GM23248 (cell line): ENCODE results near the gene DENND1A. TPM values are rescaled to one million over a fixed set of nuclear protein-coding genes. Genes with fewer than 3 reads are reported as not detected.

Experiments used
- DNase-seq: peaks from one replicate; pipeline ENCODE4 v3.0.0-alpha.2; 2015
- H2AFZ ChIP-seq: fragments of 200-600 bp; sonication (generic); 2 replicates; pipeline ENCODE4 v1.6.1; 2016; ENCODE audit warnings: antibody characterized with exemption
- H3F3A ChIP-seq: fragments of 200-600 bp; sonication (generic); 2 replicates; pipeline ENCODE4 v1.6.1; 2016; ENCODE audit warnings: mild to moderate bottlenecking, antibody characterized with exemption, mixed run types; ENCODE audit not compliant: insufficient read depth
- H3K27ac ChIP-seq: fragments of 200-600 bp; sonication (generic); 2 replicates; pipeline ENCODE4 v1.5.1; 2016; ENCODE audit warnings: mild to moderate bottlenecking
- H3K27me3 ChIP-seq: fragments of 200-600 bp; sonication (generic); replicated peaks from 2 replicates; pipeline ENCODE4 v1.6.1; 2016; ENCODE audit warnings: mild to moderate bottlenecking; ENCODE audit not compliant: insufficient read depth
- H3K36me3 ChIP-seq: fragments of 200-600 bp; sonication (generic); 2 replicates; pipeline ENCODE4 v1.6.1; 2016; ENCODE audit warnings: low read depth, mild to moderate bottlenecking
- H3K4me1 ChIP-seq: fragments of 200-600 bp; sonication (generic); 2 replicates; pipeline ENCODE4 v1.6.1; 2016; ENCODE audit warnings: mild to moderate bottlenecking; ENCODE audit not compliant: insufficient read depth
- H3K4me2 ChIP-seq: fragments of 200-600 bp; sonication (generic); one replicate; pipeline ENCODE4 v1.6.1; 2016; ENCODE audit warnings: mild to moderate bottlenecking; ENCODE audit not compliant: unreplicated experiment
- H3K4me3 ChIP-seq: fragments of 200-600 bp; sonication (generic); 2 replicates; pipeline ENCODE4 v1.5.1; 2016; ENCODE audit warnings: mild to moderate bottlenecking
- H3K79me2 ChIP-seq: fragments of 200-600 bp; sonication (generic); 2 replicates; pipeline ENCODE4 v1.6.1; 2016; ENCODE audit warnings: mild to moderate bottlenecking; ENCODE audit not compliant: insufficient read depth
- H3K9ac ChIP-seq: fragments of 200-600 bp; sonication (generic); 2 replicates; pipeline ENCODE4 v1.6.1; 2016; ENCODE audit warnings: mild to moderate bottlenecking
- H3K9me2 ChIP-seq: fragments of 200-600 bp; sonication (generic); 2 replicates; pipeline ENCODE4 v1.6.1; 2016; ENCODE audit warnings: mixed run types, mild to moderate bottlenecking, moderate library complexity; ENCODE audit not compliant: insufficient read depth
- H3K9me3 ChIP-seq: fragments of 200-600 bp; sonication (generic); one replicate; pipeline ENCODE4 v1.6.1; 2017; ENCODE audit warnings: low read depth
- H4K20me1 ChIP-seq: fragments of 200-600 bp; sonication (generic); 2 replicates; pipeline ENCODE4 v1.6.0; 2016; ENCODE audit not compliant: insufficient read depth
- EZH2 ChIP-seq: fragments of 200-600 bp; sonication (generic); IDR thresholded peaks from 2 replicates; pipeline ENCODE4 v1.6.1; 2018; ENCODE audit warnings: antibody characterized with exemption, mild to moderate bottlenecking; ENCODE audit not compliant: insufficient read depth, poor library complexity, severe bottlenecking
- EZH2phosphoT487 ChIP-seq: fragments of 200-600 bp; sonication (generic); IDR thresholded peaks from 2 replicates; pipeline ENCODE4 v1.6.1; 2018; ENCODE audit warnings: antibody characterized with exemption, moderate library complexity, mild to moderate bottlenecking, low read depth; ENCODE audit not compliant: insufficient read depth
- WGBS, 2 experiments: methylation state at CpG; one replicate each; pipeline ENCODE4 v1.1.6; 2015 to 2017; ENCODE audit warnings: low lambda C conversion rate in 2 of 2, low coverage in 1 of 2; ENCODE audit errors: missing lambda C conversion rate in 2 of 2; 5-methylcytosine and 5-hydroxymethylcytosine counted together
- in situ Hi-C: fragments of 300-500 bp; cut with MboI; formaldehyde crosslinking; loops from 2 replicates; pipeline ENCODE4 v1.15.0; 2020
- polyA plus RNA-seq: library from polyadenylated mRNA; unstranded; fragments of >200 nt; fragmentation: Nextera tagmentation; extraction: Ambion mirVana; gene quantifications from 2 replicates; pipeline ENCODE4 v1.2.1, GENCODE V29; 2016
- total RNA-seq: library from RNA; depleted of rRNA; stranded (reverse); fragments of >200 nt; shearing (Covaris generic); gene quantifications from 2 replicates; pipeline ENCODE4 v1.2.3, GENCODE V29; 2014

Gene DENND1A
- total and polyA plus RNA-seq, 2 experiments from 2014 or later, result 13.2 to 16.4 TPM

DNA sequence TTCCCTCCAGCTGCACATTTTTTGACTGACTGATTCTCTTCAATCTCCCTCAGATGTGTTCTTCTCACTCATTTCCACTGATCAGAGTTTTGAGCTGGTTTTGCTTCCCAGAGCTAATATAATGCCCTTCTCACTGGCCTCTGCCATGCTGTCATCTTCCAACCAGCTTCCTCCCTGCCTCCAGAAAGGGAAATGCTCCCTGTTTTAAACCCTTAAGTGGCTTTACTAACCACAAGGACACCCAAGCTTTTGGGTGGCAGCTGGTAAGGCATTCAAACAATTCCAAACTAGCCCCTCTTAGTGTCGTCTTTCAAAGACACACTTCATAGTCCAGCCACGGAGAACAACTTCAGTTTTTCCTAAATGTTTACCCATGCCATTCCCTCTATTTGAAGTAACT is 401.4 kb downstream of the DENND1A start:
- 76 to 91% methylated on average over 2 of the region's 2 CpGs for WGBS, 2 experiments
- TF ChIP-seq EZH2phosphoT487 (no peak), EZH2 (no peak)
- Histone ChIP-seq H4K20me1 (no peaks in the 10 kb centered on the region), H3K4me1 (no peaks in the 10 kb centered on the region), H3K4me3 (no peak overlapping the region), H3K27ac (no peak overlapping the region), H3K9ac (no peak overlapping the region), H3K4me2 (no peak overlapping the region), H3K36me3 (peaks cover 7% of the 10 kb centered on the region; the same call in 1 of the 2 replicates), H3K9me3 (no peaks in the 10 kb centered on the region), H3K27me3 (no peaks in the 10 kb centered on the region), H3F3A (no peaks in the 10 kb centered on the region), H3K79me2 (no peaks in the 10 kb centered on the region), H2AFZ (no peak overlapping the region), H3K9me2 (no peaks in the 10 kb centered on the region)
- in situ Hi-C loops, result no loop called here
- DNase-seq, result no peak

DNA sequence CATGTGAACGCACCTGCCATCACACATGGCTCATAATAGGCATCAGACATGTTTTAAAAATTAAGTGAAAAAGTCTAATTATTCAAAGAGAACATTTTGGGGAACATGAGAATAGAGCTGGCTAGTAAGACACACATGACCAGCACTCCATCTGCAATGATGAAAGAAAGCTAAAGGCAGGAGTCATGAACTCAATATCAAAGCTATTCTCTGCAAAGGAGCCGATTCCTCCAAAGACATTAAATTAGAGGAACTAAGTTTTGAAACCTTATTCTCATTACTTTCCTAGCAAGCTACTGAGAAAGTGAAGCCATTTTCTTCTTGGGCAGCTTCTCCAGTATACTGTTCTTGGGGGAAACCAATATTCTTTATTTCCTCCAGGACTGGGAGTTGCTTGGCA is 401.9 kb downstream of the DENND1A start:
- H4K20me1 ChIP-seq, result no peaks in the 10 kb centered on the region
- TF ChIP-seq EZH2 (no peak), EZH2phosphoT487 (no peak)
- WGBS, 2 experiments, result 93 to 96% methylated on average over 2 of the region's 2 CpGs
- no peak overlapping the region for H2AFZ ChIP-seq
- in situ Hi-C loops, result no loop called here
- H3K9ac ChIP-seq, result no peak overlapping the region
- no peaks in the 10 kb centered on the region for H3K79me2 ChIP-seq
- H3K9me3 ChIP-seq, result no peaks in the 10 kb centered on the region
- H3K27ac ChIP-seq, result no peak overlapping the region
- DNase-seq, result no peak
- H3K27me3 ChIP-seq, result no peaks in the 10 kb centered on the region
- H3K4me3 ChIP-seq, result no peak overlapping the region
- no peaks in the 10 kb centered on the region for H3K9me2 ChIP-seq
- H3F3A ChIP-seq, result no peaks in the 10 kb centered on the region
- H3K4me1 ChIP-seq, result no peaks in the 10 kb centered on the region
- H3K36me3 ChIP-seq, result peaks cover 7% of the 10 kb centered on the region; the same call in 1 of the 2 replicates
- H3K4me2 ChIP-seq, result no peak overlapping the region

DNA sequence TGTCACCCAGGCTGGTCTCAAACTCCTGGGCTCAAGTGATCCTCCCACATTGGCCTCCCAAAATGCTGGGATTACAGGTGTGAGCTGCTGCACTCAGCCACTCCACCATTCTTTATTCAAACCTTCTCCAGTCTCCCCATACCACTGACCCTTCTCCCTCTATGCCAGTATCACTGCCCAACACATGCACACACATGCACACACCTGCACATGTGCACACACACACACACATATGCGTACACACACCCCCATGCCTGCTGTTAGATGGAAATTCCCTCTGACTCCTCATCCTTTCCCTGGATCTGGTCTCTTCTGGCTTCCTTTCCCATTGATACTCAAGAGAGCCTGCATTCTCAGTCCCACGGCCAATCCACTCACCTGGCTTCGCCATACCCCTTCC is 404.0 kb downstream of the DENND1A start:
- no peak for DNase-seq
- Histone ChIP-seq H3K9me3 (no peaks in the 10 kb centered on the region), H3F3A (no peaks in the 10 kb centered on the region), H3K36me3 (peaks cover 7% of the 10 kb centered on the region; the same call in 1 of the 2 replicates), H2AFZ (no peak overlapping the region), H3K27me3 (no peaks in the 10 kb centered on the region), H3K9ac (no peak overlapping the region), H3K4me3 (no peak overlapping the region), H4K20me1 (no peaks in the 10 kb centered on the region), H3K27ac (no peak overlapping the region), H3K4me2 (no peak overlapping the region), H3K79me2 (no peaks in the 10 kb centered on the region), H3K9me2 (no peaks in the 10 kb centered on the region), H3K4me1 (no peaks in the 10 kb centered on the region)
- in situ Hi-C loops, result no loop called here
- TF ChIP-seq EZH2 (no peak), EZH2phosphoT487 (no peak)
- 98% methylated on average over 3 of the region's 3 CpGs for WGBS, 2 experiments

DNA sequence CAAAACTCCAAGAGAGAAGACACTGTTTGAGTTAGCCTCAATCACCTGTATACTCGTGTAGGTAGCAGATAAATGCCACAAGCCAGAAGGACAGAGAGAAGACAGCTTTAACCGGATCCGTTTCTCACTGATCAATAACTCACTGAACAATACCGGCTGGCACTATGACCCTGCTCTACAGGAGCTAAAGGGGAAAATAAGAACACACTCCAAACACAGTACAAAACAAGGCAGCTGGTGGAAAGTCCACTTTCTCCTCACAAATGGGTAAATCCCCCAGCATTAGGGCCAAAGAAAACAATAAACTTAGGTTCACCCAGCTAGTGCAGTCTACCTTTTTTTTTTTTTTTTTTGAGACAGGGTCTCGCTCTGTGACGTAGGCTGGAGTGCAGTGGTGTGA is 404.5 kb downstream of the DENND1A start:
- Histone ChIP-seq H3K9ac (no peak overlapping the region), H3K36me3 (peaks cover 6% of the 10 kb centered on the region; the same call in 1 of the 2 replicates), H3K9me3 (no peaks in the 10 kb centered on the region), H3K27me3 (no peaks in the 10 kb centered on the region), H3K4me1 (no peaks in the 10 kb centered on the region), H3K4me3 (no peak overlapping the region), H3K9me2 (no peaks in the 10 kb centered on the region), H2AFZ (no peak overlapping the region), H3K4me2 (no peak overlapping the region), H3F3A (no peaks in the 10 kb centered on the region), H3K79me2 (no peaks in the 10 kb centered on the region), H4K20me1 (no peaks in the 10 kb centered on the region), H3K27ac (no peak overlapping the region)
- in situ Hi-C loops, result no loop called here
- DNase-seq, result no peak
- TF ChIP-seq EZH2phosphoT487 (no peak), EZH2 (no peak)
- WGBS, 2 experiments, result 94 to 96% methylated on average over 6 of the region's 6 CpGs

DNA sequence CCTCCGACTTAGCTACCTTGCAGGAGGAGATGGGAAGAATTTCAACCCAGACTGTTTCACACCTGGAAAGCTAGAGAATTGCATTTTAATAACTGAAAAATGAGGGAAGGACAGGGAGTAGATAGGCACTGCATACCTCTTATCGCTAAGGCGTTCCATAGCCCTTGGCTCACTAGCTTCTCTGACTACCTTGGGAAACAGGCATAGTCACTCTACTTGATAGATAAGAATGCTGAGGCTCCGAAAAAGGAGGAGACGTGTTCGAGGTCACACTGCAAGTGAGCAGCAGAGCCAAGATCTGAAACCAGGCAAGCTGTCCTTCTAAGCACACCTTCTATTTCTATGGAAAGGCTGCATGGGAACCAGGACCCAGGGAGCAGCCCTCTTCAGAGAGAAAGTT is 405.1 kb downstream of the DENND1A start:
- no peak for DNase-seq
- H3K9me3 ChIP-seq, result no peaks in the 10 kb centered on the region
- no peaks in the 10 kb centered on the region for H3K27me3 ChIP-seq
- no peaks in the 10 kb centered on the region for H3K9me2 ChIP-seq
- no peak overlapping the region for H3K4me3 ChIP-seq
- TF ChIP-seq EZH2phosphoT487, result no peak
- no peak for TF ChIP-seq EZH2
- no peak overlapping the region for H2AFZ ChIP-seq
- H3K4me2 ChIP-seq, result no peak overlapping the region
- no peak overlapping the region for H3K27ac ChIP-seq
- no peaks in the 10 kb centered on the region for H3F3A ChIP-seq
- no peaks in the 10 kb centered on the region for H3K4me1 ChIP-seq
- H3K36me3 ChIP-seq, result 0 out of 2 replicates have a peak, but pooled peaks cover under 1% of the 10 kb centered on the region
- in situ Hi-C loops, result no loop called here
- WGBS, 2 experiments, result 94 to 99% methylated on average over 6 of the region's 6 CpGs
- H3K9ac ChIP-seq, result no peak overlapping the region
- H3K79me2 ChIP-seq, result no peaks in the 10 kb centered on the region
- no peaks in the 10 kb centered on the region for H4K20me1 ChIP-seq
